H9 (cell line): Measurements from ENCODE around the gene ITGB3. TPM values are rescaled to one million over a fixed set of nuclear protein-coding genes. Genes with fewer than 3 reads are reported as not detected.

Experiments used
- DNase-seq: peaks from one replicate; pipeline ENCODE4 v3.0.0-alpha.2; 2017
- H2AFZ ChIP-seq: one replicate; pipeline ENCODE4 v1.6.1; 2013; ENCODE audit warnings: mild to moderate bottlenecking, low read length, control low read depth, moderate library complexity
- H2AK5ac ChIP-seq: 2 replicates; pipeline ENCODE4 v1.6.1; 2013; ENCODE audit warnings: low read length, control low read depth, mixed read lengths; ENCODE audit not compliant: insufficient read length
- H2BK120ac ChIP-seq: one replicate; pipeline ENCODE4 v1.6.1; 2013; ENCODE audit warnings: low read depth, mild to moderate bottlenecking, low read length, control low read depth, inconsistent platforms; ENCODE audit not compliant: poor library complexity, severe bottlenecking
- H2BK12ac ChIP-seq: 2 replicates; pipeline ENCODE4 v1.6.1; 2013; ENCODE audit warnings: low read length, control low read depth, mixed read lengths, low read depth; ENCODE audit not compliant: insufficient read length
- H2BK15ac ChIP-seq: 2 replicates; pipeline ENCODE4 v1.6.1; 2013; ENCODE audit warnings: low read depth, low read length, control low read depth
- H2BK20ac ChIP-seq: one replicate; pipeline ENCODE4 v1.6.1; 2013; ENCODE audit warnings: low read depth, mild to moderate bottlenecking, low read length, control low read depth, inconsistent platforms; ENCODE audit not compliant: poor library complexity, severe bottlenecking
- H2BK5ac ChIP-seq: 2 replicates; pipeline ENCODE4 v1.6.1; 2013; ENCODE audit warnings: low read length, control low read depth, mixed read lengths; ENCODE audit not compliant: insufficient read length
- H3K14ac ChIP-seq: 2 replicates; pipeline ENCODE4 v1.6.1; 2013; ENCODE audit warnings: low read length, control low read depth; ENCODE audit not compliant: insufficient read depth
- H3K18ac ChIP-seq: 2 replicates; pipeline ENCODE4 v1.6.1; 2013; ENCODE audit warnings: low read depth, mild to moderate bottlenecking, mixed read lengths, low read length, control low read depth; ENCODE audit not compliant: insufficient read length
- H3K23ac ChIP-seq: 2 replicates; pipeline ENCODE4 v1.6.1; 2013; ENCODE audit warnings: low read length, control low read depth, mixed read lengths, low read depth; ENCODE audit not compliant: insufficient read length
- H3K23me2 ChIP-seq: 2 replicates; pipeline ENCODE4 v1.6.1; 2013; ENCODE audit warnings: low read depth, mild to moderate bottlenecking, mixed read lengths, low read length, control low read depth; ENCODE audit not compliant: insufficient read length, poor library complexity, severe bottlenecking
- H3K27ac ChIP-seq: 2 replicates; pipeline ENCODE4 v1.5.1; 2013; ENCODE audit warnings: low read length, control low read depth, mixed read lengths, low read depth; ENCODE audit not compliant: insufficient read length
- H3K27me3 ChIP-seq: 2 replicates; pipeline ENCODE4 v1.6.1; 2013; ENCODE audit warnings: low read length, control low read depth, inconsistent platforms; ENCODE audit not compliant: insufficient read depth
- H3K4ac ChIP-seq: 2 replicates; pipeline ENCODE4 v1.6.1; 2013; ENCODE audit warnings: low read depth, mild to moderate bottlenecking, control low read depth, inconsistent platforms, low read length, moderate library complexity
- H3K4me1 ChIP-seq: 2 replicates; pipeline ENCODE4 v1.6.1; 2013; ENCODE audit warnings: low read length, control low read depth, inconsistent platforms; ENCODE audit not compliant: insufficient read depth
- H3K4me2 ChIP-seq: 2 replicates; pipeline ENCODE4 v1.6.1; 2013; ENCODE audit warnings: low read length, control low read depth, mixed read lengths; ENCODE audit not compliant: insufficient read length, insufficient read depth
- H3K56ac ChIP-seq: 2 replicates; pipeline ENCODE4 v1.6.1; 2013; ENCODE audit warnings: low read depth, mild to moderate bottlenecking, mixed read lengths, low read length, control low read depth; ENCODE audit not compliant: insufficient read length
- H3K79me1 ChIP-seq: 2 replicates; pipeline ENCODE4 v1.6.1; 2013; ENCODE audit warnings: low read depth, mild to moderate bottlenecking, moderate library complexity, low read length, control low read depth, inconsistent platforms; ENCODE audit not compliant: insufficient read depth, poor library complexity, severe bottlenecking
- H3K79me2 ChIP-seq: 2 replicates; pipeline ENCODE4 v1.6.1; 2013; ENCODE audit warnings: low read length, control low read depth, inconsistent platforms; ENCODE audit not compliant: insufficient read depth
- H3K9ac ChIP-seq: 2 replicates; pipeline ENCODE4 v1.6.1; 2013; ENCODE audit warnings: low read length, control low read depth, mixed read lengths; ENCODE audit not compliant: insufficient read length; ENCODE audit errors: extremely low read depth
- H3K9me3 ChIP-seq: one replicate; pipeline ENCODE4 v1.6.1; 2013; ENCODE audit warnings: low read depth, low read length, inconsistent platforms; ENCODE audit not compliant: control insufficient read depth
- H3T11ph ChIP-seq: one replicate; pipeline ENCODE4 v1.6.1; 2013; ENCODE audit warnings: mild to moderate bottlenecking, low read length, control low read depth, inconsistent platforms
- H4K20me1 ChIP-seq: one replicate; pipeline ENCODE4 v1.6.1; 2013; ENCODE audit not compliant: control insufficient read depth, insufficient read length, insufficient read depth
- H4K5ac ChIP-seq: 2 replicates; pipeline ENCODE4 v1.6.1; 2013; ENCODE audit warnings: low read depth, mild to moderate bottlenecking, mixed read lengths, low read length, control low read depth; ENCODE audit not compliant: insufficient read length
- H4K8ac ChIP-seq: replicated peaks from 2 replicates; pipeline ENCODE4 v1.6.1; 2013; ENCODE audit warnings: low read length, control low read depth, mixed read lengths, low read depth; ENCODE audit not compliant: insufficient read length
- H4K91ac ChIP-seq: 2 replicates; pipeline ENCODE4 v1.6.1; 2013; ENCODE audit warnings: low read depth, mild to moderate bottlenecking, moderate library complexity, mixed read lengths, low read length, control low read depth; ENCODE audit not compliant: insufficient read length
- H3K27ac Mint-ChIP-seq, 3 experiments: 2 replicates in 2 of 3; 3 replicates in 1 of 3; pipeline ENCODE4 v1.8.0; 2020 to 2021; ENCODE audit warnings: mixed read lengths in 3 of 3, mild to moderate bottlenecking in 1 of 3, moderate library complexity in 1 of 3
- H3K27me3 Mint-ChIP-seq: 2 replicates; pipeline ENCODE4 v1.8.0; 2021; ENCODE audit warnings: low read depth, mild to moderate bottlenecking, moderate library complexity, mixed read lengths
- H3K36me3 Mint-ChIP-seq, 3 experiments: 2 replicates in 2 of 3; 3 replicates in 1 of 3; pipeline ENCODE4 v1.8.0; 2020 to 2021; ENCODE audit warnings: low read depth in 3 of 3, mixed read lengths in 3 of 3; ENCODE audit not compliant: insufficient read depth in 1 of 3
- H3K4me1 Mint-ChIP-seq, 2 experiments: 2 replicates each; pipeline ENCODE4 v1.8.0; 2020; ENCODE audit warnings: mixed read lengths in 2 of 2
- H3K4me3 Mint-ChIP-seq, 2 experiments: 2 replicates in 1 of 2; 3 replicates in 1 of 2; pipeline ENCODE4 v1.8.0; 2020 to 2021; ENCODE audit warnings: mild to moderate bottlenecking in 2 of 2, mixed read lengths in 2 of 2, moderate library complexity in 1 of 2
- H3K9me3 Mint-ChIP-seq, 2 experiments: 2 replicates in 1 of 2; 3 replicates in 1 of 2; pipeline ENCODE4 v1.8.0; 2020; ENCODE audit warnings: mild to moderate bottlenecking in 2 of 2, mixed read lengths in 2 of 2, moderate library complexity in 1 of 2
- WGBS: extraction: QIAGEN DNeasy Blood & Tissue Kit; methylation state at CpG from one replicate; pipeline ENCODE4 v1.1.7; 2013; ENCODE audit warnings: missing lambda C conversion rate, low lambda C conversion rate, mixed read lengths; ENCODE audit not compliant: insufficient read length; ENCODE audit errors: extremely low coverage; 5-methylcytosine and 5-hydroxymethylcytosine counted together
- total RNA-seq: library from RNA; stranded (reverse); gene quantifications from 2 replicates; pipeline ENCODE4 v1.2.1, GENCODE V29; 2021
- TF ChIP-seq, protein P1 (sequence below): fragments of 200-600 bp; sonication (generic); conservative IDR thresholded peaks from 3 replicates; pipeline ENCODE4 v1.8.0; 2021; ENCODE audit warnings: antibody characterized with exemption, mild to moderate bottlenecking

ITGB3 gene
- total RNA-seq, 1 experiment from 2014 or later = not detected

DNA sequence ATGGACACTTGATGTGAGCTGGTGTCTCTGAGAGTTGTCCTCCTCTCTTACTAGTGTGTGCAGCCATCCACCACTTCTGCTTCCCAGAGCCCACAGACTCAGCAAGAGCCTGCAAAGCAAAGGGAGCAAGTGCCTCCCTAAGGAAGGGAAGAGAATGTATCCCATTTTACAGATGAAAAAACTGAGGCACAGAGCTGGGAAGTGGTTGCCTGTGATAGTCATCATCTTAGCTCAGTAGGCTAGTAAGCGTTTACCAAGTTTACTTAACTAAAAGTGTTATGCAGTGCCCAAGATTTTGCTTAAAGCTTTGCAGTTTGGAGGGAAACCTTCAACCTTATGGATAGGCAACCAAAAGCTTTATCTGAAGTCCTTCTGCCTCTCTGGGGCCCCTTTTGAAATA is 47.1 kb downstream of the ITGB3 start:
- peaks cover 10% of the 10 kb centered on the region for H3K27me3 Mint-ChIP-seq
- H3K79me2 ChIP-seq = no peaks in the 10 kb centered on the region
- H3K36me3 Mint-ChIP-seq = no peaks in the 10 kb centered on the region
- no peak overlapping the region for H2AFZ ChIP-seq
- no peaks in the 10 kb centered on the region for H3K23me2 ChIP-seq
- H3K27me3 ChIP-seq = no peaks in the 10 kb centered on the region
- no peak overlapping the region for H3K4me3 Mint-ChIP-seq
- H4K8ac ChIP-seq = no peak overlapping the region
- no peaks in the 10 kb centered on the region for H3K4me1 ChIP-seq
- H4K5ac ChIP-seq = no peak overlapping the region
- H3K27ac Mint-ChIP-seq = no peak overlapping the region
- H3K79me1 ChIP-seq = no peaks in the 10 kb centered on the region
- no peak overlapping the region for H4K91ac ChIP-seq
- H2AK5ac ChIP-seq = no peak overlapping the region
- no peak overlapping the region for H3K14ac ChIP-seq
- H2BK120ac ChIP-seq = no peak overlapping the region
- H3K23ac ChIP-seq = no peak overlapping the region
- TF ChIP-seq, protein P1, sequence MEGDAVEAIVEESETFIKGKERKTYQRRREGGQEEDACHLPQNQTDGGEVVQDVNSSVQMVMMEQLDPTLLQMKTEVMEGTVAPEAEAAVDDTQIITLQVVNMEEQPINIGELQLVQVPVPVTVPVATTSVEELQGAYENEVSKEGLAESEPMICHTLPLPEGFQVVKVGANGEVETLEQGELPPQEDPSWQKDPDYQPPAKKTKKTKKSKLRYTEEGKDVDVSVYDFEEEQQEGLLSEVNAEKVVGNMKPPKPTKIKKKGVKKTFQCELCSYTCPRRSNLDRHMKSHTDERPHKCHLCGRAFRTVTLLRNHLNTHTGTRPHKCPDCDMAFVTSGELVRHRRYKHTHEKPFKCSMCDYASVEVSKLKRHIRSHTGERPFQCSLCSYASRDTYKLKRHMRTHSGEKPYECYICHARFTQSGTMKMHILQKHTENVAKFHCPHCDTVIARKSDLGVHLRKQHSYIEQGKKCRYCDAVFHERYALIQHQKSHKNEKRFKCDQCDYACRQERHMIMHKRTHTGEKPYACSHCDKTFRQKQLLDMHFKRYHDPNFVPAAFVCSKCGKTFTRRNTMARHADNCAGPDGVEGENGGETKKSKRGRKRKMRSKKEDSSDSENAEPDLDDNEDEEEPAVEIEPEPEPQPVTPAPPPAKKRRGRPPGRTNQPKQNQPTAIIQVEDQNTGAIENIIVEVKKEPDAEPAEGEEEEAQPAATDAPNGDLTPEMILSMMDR = no peak
- no peak overlapping the region for H3K56ac ChIP-seq
- no peak overlapping the region for H2BK5ac ChIP-seq
- H3K9me3 ChIP-seq = no peaks in the 10 kb centered on the region
- H3K4ac ChIP-seq = no peak overlapping the region
- H3K4me2 ChIP-seq = no peak overlapping the region
- H3T11ph ChIP-seq = no peak overlapping the region
- no peak overlapping the region for H3K9ac ChIP-seq
- no peaks in the 10 kb centered on the region for H4K20me1 ChIP-seq
- H2BK20ac ChIP-seq = no peak overlapping the region
- H2BK15ac ChIP-seq = no peak overlapping the region
- no peak overlapping the region for H3K27ac ChIP-seq
- no CpG with 5 or more reads among the region's 1 CpG for WGBS
- no peaks in the 10 kb centered on the region for H3K9me3 Mint-ChIP-seq
- no peak overlapping the region for H2BK12ac ChIP-seq
- peaks cover 6 to 9% of the 10 kb centered on the region in 2 experiments; a peak in 3 of 4 replicates for H3K4me1 Mint-ChIP-seq
- H3K18ac ChIP-seq = no peak overlapping the region
- DNase-seq = no peak
